GM04504 (cell line): Measurements from ENCODE around the gene RSF1.
A peak's percentile ranks its signal among the peaks of the same experiment; 100 is the strongest.

Source experiments
- DNase-seq: peaks from one replicate; pipeline ENCODE4 v3.0.0-alpha.2; 2012; ENCODE audit warnings: low read depth

RSF1 gene

DNA sequence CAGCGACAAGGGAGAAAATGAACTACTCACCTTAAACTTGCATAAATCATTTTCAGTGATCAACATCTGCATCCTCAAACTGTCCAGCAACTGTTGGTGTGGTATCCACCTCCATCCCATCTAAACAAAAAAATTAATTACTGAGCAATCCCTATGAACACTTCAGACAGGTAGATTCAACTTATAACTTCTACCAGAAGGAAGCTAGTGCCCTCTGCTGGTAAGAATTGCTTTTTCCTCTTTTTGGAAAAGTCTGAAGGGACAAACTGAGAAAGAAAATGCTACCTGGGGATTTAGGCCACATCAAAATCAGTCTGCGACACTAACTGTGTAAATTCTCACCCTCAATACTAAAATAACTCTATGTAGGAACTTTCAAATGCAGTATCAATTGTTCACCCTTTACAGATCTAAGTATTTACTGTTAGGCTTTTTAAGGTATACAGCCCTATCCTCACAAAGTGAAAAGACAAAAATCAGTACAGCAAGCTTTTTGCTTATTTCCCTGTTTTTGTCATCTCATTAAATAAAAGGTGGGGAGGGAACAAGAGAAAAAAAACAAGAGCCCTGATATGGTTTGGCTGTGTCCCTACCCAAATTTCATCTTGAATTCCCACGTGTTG, 200.8 kb downstream of the RSF1 start:
- DNase-seq = peak; percentile 14

DNA sequence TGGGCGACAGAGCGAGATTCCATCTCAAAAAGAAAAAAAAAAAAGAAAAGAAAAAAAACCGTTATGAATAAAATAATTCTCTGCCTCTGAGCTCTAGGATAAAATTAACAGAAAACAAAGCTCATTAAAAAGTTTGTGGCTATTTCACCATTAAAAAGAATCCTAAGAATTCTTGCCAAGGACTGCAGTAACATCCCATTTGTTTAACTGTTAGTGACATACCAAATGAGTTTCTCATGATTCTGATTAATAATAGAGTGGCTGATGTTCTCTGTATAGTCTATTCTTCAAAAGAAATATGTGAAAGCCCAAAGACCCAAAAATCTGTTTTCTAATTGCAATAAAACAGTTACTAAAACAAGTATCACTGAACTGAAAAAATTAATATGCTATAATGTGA, 202.6 kb downstream of the RSF1 start:
- no peak for DNase-seq

DNA sequence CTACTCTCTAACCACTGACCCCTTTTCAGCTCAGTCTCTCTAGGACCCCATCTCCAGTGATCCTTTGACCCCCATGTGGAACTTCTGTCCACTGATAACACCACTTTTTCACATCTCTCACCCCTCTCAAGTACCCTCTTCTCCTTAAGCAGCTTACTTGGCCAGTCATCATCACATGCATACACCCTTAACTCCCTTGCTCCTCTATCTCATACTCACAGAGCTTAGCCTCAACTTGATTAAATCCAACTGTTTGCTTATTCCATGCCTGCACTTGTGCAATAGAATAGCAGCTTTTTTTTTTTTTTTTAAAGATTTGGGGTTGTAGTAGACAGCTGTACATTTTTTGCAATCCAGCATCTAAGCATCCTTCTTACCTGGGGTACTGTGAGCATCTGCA, 208.6 kb downstream of the RSF1 start:
- no peak for DNase-seq
